HG03457 (cell line): ENCODE measurements around the gene HINT1.
"Not testable (repeated sequence)": the region's sequence is repeated elsewhere in the genome, so short reads cannot be mapped to it uniquely, and the experiment has no call there.

Experiments used
- ATAC-seq: cut with Tn5 transposase; IDR thresholded peaks from one replicate; pipeline ENCODE4 v1.9.1; 2021; ENCODE audit warnings: moderate number of reproducible peaks; ENCODE audit not compliant: unreplicated experiment

The HINT1 gene

DNA sequence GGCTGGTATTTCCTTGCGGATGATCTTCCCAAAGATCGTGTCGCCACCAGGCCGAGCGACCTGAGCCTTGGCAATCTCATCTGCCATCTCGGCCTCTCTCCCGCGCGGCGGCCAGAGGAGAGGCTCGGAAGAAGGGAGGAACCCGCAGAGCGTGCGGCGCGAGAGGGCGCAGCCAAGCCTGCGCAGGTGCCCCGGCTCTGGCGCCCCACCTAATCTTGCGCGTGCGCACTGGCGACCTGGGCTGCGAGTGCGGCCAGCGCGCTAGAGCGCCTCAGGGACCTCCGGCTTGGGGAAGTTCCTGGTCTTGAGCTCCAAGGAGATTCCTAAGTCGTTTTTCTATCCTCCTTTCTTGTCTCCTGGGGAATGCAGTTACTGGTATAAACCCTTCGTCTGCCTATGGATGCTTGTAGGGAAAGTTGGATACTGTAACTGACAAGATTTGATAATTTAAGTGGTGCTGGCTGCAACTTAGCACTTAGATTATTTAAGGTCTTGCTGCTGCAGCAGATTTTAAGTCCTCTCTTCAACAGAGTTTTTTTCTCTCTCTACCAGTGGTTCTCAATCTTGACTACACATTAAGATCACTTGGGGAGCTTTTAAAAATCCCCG lies at the start of gene HINT1:
Gene HINT1, minus strand, starts transcription at position 138 of the 609 bp plus-strand sequence. Its CDS starts 51 bp downstream, at position 87.
- ATAC-seq, result peak; percentile 78

DNA sequence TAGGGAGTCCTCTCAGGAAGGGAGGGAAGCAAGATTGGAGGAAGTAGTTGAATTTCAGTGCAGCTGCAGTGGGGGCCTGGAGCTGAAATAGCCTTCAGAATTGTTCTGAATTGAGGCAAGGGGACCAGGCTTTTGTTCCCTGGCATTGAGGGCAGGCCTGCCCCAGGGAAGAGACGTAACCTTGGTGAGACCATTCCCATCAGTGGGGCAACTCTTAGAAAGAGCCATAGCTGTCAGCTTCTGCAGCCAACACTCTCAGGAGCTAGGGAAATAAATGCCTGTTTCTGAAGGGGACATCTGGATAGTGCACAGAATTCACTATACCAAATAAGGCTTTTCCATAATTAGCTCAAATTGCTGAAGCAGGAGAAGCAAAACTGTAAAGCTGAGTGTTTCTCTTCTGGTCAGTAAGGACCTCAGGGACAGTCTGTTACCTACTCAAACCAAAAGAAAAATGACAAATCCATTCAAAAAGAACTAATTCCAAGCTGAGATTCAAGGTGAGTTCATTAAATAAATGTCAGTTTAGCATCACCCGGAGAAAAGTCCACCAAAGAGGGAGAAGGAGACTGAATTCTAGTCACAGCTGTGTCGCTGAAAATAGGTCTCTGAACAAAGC lies 49.7 kb upstream of the HINT1 start:
- no peak for ATAC-seq

DNA sequence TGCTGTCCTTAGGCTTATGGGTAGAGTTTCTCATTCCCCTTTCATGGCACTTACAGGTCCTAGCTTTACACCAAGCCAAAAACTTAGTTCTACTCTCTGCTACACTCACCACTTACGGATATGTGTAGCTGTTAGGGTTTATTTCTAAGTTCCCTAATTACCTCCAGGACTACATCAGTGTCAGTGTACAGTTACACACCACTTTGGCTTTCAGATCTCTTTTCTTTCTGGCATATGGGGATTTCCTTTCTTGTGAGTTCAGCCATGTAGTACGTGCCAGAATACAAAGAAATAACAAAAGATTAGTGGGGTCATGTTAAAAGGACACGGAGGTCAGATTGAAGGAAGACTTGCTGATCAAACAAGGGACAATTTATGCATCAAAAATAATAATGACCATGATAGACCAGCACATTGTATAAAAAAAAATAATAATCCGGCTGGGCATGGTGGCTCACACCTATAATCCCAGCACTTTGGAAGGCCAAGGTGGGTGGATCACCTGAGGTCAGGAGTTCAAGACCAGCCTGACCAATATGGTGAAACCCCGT lies 47.5 kb upstream of the HINT1 start:
- ATAC-seq, result peak; percentile 49

DNA sequence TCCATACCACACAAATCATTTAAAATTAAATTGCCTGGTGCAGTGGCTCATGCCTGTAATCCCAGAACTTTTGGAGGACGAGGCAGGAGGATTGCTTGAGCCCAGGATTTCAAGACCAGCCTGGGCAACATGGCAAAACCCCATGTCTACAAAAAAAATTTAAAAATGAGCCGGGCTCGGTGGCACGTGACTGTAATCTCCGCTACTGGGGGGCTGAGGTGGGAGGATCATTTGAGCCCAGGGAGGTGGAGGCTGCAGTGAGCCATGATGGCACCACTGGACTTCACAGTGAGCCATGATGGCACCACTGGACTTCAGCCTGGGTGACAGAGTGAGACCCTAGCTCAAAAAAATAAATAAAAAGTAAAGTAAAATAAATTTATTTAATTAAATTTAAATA lies 46.6 kb upstream of the HINT1 start:
- ATAC-seq, result no peak

DNA sequence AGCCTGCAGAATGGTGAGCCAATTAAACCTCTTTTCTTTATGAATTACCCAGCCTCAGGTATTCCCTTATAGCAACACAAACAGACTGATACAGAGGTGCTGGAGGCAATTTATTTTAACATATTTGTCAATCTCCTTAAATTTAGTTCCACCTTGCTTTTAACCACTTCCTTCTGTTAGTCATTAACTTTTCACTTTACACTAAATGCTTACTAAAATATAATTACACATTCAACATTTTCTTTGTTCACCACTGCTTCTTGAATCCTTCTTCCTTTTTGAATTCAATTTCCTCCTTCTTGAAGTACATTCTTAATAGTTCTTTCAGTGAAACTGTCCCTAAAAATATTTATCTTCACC lies 45.1 kb upstream of the HINT1 start:
- ATAC-seq, result peak; percentile 2

DNA sequence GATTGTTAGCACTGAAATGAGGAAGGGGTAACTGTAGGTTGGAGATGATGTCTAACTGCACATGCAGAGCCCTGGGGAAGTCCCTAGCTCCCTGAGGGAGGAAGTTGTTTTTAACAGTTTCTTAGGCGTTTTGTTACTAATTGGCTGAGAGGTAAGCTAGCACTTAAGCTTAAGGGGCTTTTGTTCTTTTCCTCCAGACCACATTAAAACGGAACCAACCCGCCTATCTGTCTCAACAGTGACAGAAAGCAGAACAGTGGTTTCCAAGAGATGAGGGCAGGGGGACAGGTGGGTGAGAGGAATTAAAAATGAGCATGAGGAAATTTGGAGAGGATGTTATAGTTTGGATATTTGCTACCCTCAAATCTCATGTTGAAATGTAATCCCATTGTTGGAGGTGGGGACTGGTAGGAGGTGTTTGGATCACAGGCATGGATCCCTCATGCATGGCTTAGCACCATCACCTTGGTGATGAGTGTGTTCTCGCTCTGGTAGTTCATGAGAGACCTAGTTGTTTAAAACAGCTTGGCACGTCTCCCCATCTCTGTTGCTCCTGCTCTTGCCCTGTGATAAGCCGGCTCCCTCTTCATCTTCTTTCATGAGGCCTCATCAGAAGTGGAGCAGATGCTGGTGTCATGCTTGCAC lies 44.6 kb upstream of the HINT1 start:
- ATAC-seq, result peak; percentile 85

DNA sequence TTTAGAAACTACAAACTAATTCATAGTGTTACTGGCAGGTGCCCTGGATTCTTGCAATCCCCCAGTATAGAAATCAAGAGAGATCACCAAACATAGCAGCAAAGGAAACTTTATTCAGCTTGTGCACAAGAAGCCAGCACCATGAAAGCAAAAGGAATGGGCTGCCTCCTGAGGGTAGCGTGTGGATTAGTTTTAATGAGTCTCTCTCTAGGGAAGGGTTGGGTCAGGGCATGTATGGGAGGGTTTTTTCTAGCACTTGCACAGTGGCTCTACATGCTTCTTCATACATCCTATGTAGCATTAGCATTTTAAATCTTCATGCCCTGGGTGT lies 44.1 kb upstream of the HINT1 start:
- no peak for ATAC-seq

DNA sequence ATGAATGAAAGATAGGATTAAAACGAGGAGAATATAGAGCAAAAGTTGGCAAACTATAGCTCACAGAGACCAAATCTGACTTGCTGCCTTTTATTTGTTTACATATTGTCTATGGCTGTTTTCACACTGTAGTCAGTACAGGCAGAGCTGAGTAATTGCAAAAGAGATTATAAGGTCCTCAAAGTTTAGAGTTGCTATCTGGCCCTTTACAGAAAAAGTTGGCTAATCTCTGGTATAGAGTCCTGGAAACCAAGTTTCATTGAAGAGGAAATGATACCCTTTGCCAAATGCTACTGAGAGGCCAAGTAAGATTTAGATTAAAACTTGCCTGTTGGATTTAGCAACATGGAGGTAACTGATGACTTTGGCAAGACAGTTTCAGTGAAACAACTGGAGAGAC lies 41.7 kb upstream of the HINT1 start:
- no peak for ATAC-seq

DNA sequence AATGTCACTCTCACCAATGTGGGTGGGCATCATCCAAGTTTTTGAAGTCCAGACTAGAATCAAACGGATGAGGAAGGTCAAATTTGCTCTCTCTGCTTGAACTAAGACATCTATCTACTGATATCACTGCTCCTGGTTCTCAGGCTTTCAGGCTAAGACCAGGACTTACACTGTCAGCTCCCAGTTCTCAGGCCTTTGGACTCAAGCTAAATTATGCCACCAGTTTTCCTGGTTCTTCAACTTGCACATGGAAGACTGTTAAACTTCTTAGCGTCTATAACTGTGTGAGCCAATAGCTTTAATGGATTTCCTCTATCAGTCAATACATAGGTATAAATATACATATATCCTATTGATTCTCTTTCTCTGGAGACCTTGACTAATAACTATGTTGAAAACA lies 41.0 kb upstream of the HINT1 start:
- no peak for ATAC-seq

DNA sequence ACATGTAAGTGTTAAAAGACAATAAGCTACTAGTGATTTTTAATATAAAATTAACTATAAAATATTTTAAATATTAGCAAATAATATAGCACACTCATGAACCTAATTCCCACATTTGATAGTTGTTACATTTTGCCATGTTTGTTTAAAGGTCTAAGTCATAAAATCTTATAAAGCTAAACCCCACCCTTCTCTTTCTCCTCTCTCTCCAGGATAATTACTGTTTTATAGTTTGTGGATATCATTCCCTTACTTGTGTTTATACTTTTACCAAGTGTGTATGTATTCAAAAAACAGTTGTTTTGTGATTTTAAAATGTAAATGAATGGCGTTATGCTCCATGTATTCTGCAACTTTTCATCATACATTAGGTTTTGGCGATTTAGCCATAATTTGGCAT lies 39.9 kb upstream of the HINT1 start:
- no peak for ATAC-seq

DNA sequence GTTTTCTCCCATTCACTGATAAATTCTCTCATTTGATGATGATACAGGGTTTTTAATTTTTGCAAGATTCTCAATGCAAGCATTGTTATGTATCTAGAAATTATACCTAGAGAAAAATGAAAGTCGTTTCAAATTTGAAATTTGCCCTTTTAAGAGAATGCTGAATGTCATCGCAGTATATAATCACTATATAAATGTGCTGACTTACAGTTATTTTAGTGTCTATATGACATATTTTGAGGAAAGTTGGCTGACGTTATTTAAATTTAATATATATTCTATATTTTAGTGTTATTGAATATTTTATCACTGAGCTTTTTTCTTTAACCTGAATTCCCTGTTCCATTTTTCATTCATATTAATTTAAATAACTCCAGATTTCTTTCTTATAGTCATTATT lies 35.5 kb upstream of the HINT1 start:
- no peak for ATAC-seq

DNA sequence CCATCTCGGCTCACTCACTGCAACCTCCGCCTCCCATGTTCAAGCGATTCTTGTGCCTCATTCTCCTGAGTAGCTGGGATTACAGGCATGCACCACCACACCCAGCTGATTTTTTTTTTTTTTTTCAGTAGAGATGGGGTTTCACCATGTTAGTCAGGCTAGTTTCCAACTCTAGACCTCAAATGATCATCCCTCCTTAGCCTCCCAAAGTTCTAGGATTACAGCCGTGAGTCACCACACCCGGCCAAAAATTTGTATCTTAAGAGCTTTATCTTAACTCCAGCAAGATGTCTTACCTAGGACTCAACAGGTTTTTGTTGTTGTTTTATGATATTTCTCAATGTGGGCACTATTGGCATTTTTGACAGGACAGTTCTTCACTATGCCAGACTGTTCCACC lies 33.6 kb upstream of the HINT1 start:
- no peak for ATAC-seq

DNA sequence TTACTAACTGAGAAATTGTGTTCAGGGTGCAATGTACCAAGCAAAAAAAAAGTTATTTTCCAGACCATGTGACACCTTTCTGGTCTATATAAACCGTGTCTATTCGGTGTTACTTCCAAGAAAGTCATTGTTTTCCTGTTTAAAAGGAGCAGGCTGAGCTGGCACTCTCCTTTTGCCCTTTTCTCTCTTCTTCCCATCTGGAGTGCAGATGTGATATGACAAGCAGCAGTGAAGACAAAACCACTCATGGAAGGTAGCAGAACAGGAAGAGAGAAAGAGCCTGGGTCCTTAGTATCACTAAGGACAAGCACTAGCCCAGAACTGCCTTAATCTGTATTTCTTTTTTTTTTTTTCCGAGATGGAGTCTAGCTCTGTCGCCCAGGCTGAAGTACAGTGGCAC lies 31.3 kb upstream of the HINT1 start:
- no peak for ATAC-seq

DNA sequence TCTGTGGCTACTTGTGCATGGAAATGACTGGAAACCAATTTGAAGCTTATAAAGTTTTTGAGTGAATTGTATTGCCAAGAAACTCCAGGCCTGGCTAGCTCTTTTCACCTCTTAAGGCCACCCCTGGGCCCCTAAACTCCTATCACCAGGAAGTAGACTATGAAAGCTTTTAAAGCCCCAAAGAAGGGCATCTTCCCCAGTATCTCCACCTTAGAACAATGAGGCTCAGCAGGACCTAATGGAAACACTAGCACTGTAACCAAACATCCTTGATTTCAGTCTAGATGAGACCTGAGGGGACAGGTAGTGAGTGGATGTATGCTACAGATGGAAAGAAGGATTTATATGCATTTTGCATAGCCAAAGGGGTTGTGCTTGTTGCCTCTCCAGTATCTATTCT lies 30.6 kb upstream of the HINT1 start:
- no peak for ATAC-seq

DNA sequence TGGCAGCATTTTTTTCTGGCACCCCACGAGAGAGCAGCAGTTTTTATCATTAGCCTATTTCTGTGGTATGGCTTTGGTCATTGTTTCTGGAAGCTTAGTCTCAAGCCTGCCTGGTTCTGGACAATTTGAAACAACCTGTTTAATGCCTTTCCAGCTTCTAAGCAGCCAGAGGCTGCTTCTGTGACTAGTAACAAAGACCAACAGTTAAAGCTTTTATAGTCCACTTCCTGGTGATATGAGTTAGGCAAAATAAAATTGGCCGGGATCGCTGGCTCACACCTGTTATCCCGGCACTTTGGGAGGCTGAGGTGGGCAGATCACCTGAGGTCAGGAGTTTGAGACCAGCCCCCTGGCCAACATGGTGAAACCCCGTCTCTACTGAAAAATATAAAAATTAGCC lies 29.7 kb upstream of the HINT1 start:
- no peak for ATAC-seq

DNA sequence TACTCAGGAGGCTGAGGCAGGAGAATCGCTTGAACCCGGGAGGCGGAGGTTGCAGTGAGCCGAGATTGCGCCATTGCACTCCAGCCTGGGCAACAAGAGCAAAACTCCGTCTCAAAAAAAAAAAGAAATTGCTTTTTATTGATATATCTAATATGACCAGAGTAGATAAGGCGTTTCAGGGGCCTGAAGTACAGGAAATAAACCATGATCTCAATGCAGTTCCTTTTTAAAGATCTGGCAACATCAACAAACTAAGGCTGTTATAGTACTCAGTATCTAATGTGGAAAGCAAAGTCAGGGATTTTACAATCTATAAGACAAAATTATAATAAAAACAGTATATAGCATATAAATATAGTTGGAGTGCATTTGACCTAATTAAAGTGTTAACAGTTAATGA lies 28.8 kb upstream of the HINT1 start:
- ATAC-seq, result not testable (repeated sequence)

DNA sequence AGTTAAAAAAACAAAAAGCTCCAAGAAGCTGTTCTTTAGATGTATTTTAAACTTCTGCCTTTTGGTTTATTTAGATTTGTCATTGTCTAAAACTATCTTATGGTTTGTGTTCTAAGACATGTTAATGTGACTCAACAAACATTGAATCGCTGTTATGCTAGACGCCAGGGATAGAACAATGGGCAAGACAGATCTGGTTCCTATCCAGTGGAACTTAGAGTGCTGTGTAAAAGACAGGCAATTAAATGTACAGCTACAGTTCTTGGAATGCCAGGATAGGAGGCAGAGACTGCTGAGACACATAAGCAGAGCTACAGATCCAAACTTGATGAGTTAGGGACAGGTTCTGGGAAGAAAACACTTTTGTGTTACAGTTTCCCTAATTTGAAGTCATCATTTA lies 28.1 kb upstream of the HINT1 start:
- ATAC-seq, result no peak

DNA sequence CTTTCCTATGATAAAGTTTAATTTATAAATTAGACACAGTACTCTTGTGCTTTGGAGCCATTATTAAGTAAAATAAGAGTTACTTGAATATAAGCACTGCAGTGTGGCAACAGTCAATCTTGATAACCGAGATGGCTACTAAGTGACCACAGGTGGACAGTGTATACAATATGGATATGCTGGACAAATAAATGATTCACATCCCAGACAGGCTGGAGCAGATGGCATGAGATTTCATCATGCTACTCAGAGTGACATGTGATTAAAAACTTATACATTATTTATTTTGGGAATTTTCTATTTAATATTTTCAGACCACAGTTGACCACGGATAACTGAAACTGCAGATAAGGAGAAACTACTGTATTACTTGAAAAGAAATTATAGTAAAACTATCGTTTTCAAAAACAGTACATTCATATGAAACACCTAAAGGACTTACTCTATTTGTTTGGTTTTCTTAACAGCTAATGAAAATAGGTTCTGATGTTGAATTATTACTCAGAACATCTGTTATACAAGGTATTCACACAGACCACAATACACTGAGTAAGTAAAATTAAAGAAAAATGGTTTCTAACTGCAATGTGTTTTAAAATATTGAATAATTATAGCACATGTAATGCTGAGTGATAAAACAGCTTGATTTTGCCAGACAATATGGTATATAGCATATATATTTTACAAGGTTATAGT lies 21.7 kb upstream of the HINT1 start:
- no peak for ATAC-seq

DNA sequence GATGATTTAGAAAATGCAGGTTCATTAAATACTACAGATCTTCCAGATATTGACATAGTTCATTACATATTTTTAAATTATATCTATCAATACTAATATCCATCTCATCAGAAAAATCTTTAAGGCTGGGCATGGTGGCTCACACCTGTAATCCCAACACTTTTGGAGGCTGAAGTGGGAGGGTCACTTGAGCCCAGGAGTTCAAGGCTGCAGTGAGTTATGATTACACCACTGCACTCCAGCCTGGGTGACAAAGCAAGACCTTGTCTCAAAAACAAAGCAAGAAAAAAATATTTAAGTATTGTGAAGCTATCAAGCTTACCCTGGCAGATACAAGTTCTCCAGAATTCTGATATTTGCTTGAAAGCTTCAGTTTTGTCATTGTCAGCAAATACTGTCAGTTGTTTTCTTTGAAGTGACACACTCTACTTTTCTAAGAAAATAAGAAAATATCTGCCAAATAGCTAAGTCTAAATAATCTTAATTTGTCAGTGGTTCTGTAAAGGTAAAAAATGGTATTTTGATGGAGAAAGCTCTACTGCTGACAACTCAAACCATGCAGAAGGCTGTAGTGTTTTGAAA lies 20.6 kb upstream of the HINT1 start:
- ATAC-seq, result no peak

DNA sequence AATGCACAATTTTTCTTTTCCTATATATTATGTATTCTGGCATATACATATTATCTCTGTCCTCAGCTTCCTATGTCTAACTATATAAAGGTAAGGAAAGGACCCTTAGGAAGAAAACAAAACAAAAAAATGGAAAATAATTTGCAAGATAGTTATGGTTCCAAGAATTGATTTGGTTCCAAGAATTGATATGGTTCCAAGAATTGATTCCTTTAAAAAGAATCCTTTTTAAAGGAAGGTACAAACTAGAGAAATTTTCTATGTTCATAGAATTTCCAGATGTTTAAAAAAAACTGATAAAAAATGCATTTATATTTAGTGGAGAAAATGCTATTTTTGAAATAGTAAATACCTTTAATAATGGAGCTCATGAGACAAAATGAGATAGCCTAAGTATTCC lies 17.8 kb upstream of the HINT1 start:
- no peak for ATAC-seq

DNA sequence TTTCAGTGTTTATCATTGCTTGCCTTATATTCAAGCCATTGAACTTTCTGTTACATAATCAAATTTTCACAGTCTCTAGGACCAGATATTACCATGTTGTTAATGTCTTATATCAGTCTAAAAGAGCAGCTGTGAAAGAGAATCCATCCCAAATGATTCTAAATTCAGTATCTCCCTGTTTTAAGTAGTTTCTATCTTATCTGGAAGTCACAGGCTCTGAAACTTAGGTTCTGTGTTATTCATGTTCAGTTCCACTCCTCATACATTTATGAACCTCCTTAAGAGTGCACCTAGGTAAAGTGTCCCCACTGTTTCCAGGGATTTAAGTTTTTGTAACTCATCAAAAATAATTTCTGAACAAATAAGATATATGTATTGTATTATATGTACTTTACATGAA lies 15.4 kb upstream of the HINT1 start:
- ATAC-seq, result no peak
